Fibroblast of lung (primary cell): ENCODE results near the gene MARCO. TPM values are rescaled to one million over a fixed set of nuclear protein-coding genes. Genes with fewer than 3 reads are reported as not detected.

Experiments used
- DNase-seq, 2 donors: peaks; one replicate each; pipeline versions ENCODE4 v3.0.0 to v3.0.0-alpha.2; 2010; ENCODE audit warnings: low read depth in 2 of 2
- H2AFZ ChIP-seq: 2 replicates; pipeline ENCODE4 v1.5.1; 2012; ENCODE audit warnings: low read length, control low read depth, inconsistent platforms
- H3K27ac ChIP-seq: 2 replicates; pipeline ENCODE4 v1.5.1; 2011; ENCODE audit warnings: low read length, control low read depth; ENCODE audit not compliant: insufficient read depth
- H3K27me3 ChIP-seq: 2 replicates; pipeline ENCODE4 v1.5.1; 2011; ENCODE audit warnings: mild to moderate bottlenecking, low read length; ENCODE audit not compliant: control insufficient read depth, insufficient read depth
- H3K36me3 ChIP-seq: 2 replicates; pipeline ENCODE4 v1.5.1; 2011; ENCODE audit warnings: low read length; ENCODE audit not compliant: control insufficient read depth, insufficient read depth
- H3K4me1 ChIP-seq: 2 replicates; pipeline ENCODE4 v1.5.1; 2011; ENCODE audit warnings: low read length; ENCODE audit not compliant: control insufficient read depth, insufficient read depth; ENCODE audit errors: extremely low read depth
- H3K4me2 ChIP-seq: 2 replicates; pipeline ENCODE4 v1.5.1; 2011; ENCODE audit warnings: low read length, control low read depth; ENCODE audit not compliant: insufficient read depth; ENCODE audit errors: extremely low read depth
- H3K4me3 ChIP-seq, 4 experiments: fragments of 200-600 bp in 1 of 4; sonication (generic) in 1 of 4; replicated peaks in 1 of 4; 2 replicates each; pipeline ENCODE4 v1.5.1; 2011 to 2016; ENCODE audit warnings: low read length in 4 of 4, low read depth in 3 of 4, mild to moderate bottlenecking in 3 of 4, control low read depth in 2 of 4, inconsistent platforms in 1 of 4, mixed read lengths in 1 of 4; ENCODE audit not compliant: insufficient read depth in 1 of 4; ENCODE audit errors: control extremely low read depth in 1 of 4
- H3K79me2 ChIP-seq: 2 replicates; pipeline ENCODE4 v1.5.1; 2012; ENCODE audit warnings: mild to moderate bottlenecking, low read length, inconsistent platforms; ENCODE audit not compliant: control insufficient read depth, insufficient read depth
- H3K9ac ChIP-seq: 2 replicates; pipeline ENCODE4 v1.5.1; 2011; ENCODE audit warnings: mild to moderate bottlenecking, low read length, control low read depth; ENCODE audit not compliant: insufficient read depth
- H3K9me3 ChIP-seq: 2 replicates; pipeline ENCODE4 v1.5.1; 2012; ENCODE audit warnings: low read depth, low read length; ENCODE audit not compliant: control insufficient read depth, insufficient read depth
- H4K20me1 ChIP-seq: 2 replicates; pipeline ENCODE4 v1.5.1; 2011; ENCODE audit warnings: low read length; ENCODE audit not compliant: control insufficient read depth, insufficient read depth; ENCODE audit errors: extremely low read depth
- EZH2 ChIP-seq: IDR thresholded peaks from 2 replicates; pipeline ENCODE4 v1.5.1; 2012; ENCODE audit warnings: low read length, control low read depth, mild to moderate bottlenecking; ENCODE audit errors: missing control alignments
- polyA plus RNA-seq, 2 donors: library from polyadenylated mRNA; depleted of rRNA in 1 of 2; stranded (reverse) in 1 of 2; unstranded in 1 of 2; fragments of >200 nt; gene quantifications; 2 replicates each; pipeline ENCODE4 v1.2.1, GENCODE V29; 2011 to 2012; ENCODE audit warnings: missing spikeins in 1 of 2
- total RNA-seq: library from RNA; depleted of rRNA; stranded (reverse); fragments of >200 nt; gene quantifications from 2 replicates; pipeline ENCODE4 v1.2.1, GENCODE V29; 2014
- TF ChIP-seq, protein P1 (sequence below), 2 donors: IDR thresholded peaks in 1 of 2; conservative IDR thresholded peaks in 1 of 2; 1 replicate in 1 of 2; 2 replicates in 1 of 2; pipeline ENCODE4 v1.5.1; 2011 to 2012; ENCODE audit warnings: low read length in 2 of 2, control low read depth in 1 of 2, inconsistent platforms in 1 of 2, low read depth in 1 of 2, mild to moderate bottlenecking in 1 of 2

MARCO gene
- total and polyA plus RNA-seq, 2 donors (not counting 1 experiment from before 2014, with no cell fraction given) = not detected

DNA sequence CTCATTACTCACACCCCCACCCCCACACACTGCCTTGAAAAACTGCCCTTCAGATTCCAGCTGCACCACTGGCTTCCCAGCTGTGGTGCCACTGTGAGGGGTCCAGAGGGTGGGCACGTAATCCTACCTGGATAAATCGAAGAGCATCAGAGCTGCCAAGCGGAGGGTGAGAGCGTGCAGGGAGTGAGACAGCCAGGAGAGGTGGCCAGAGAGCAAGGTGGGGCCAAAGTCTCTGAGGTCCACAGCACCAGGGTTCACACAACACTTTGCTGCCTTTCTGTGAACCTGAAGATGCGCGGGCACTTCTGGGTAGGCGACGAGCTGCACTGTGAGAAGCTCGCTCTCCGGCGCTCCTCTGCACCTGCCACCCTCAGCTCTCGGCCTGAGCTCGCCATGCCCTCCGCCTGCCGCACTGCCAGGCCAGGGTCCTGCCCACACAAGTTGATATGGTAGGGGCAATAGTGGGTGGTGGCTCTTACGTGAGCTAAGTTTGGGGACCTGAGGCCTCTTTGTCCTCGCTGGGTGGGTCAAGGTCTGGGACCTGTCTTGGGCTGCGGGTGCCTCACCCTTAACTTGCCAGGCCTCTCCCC lies 83.9 kb downstream of the MARCO start:
- H4K20me1 ChIP-seq = no peaks in the 10 kb centered on the region
- no peak overlapping the region for H3K9ac ChIP-seq
- H2AFZ ChIP-seq = no peak overlapping the region
- H3K27ac ChIP-seq = no peak overlapping the region
- no peaks in the 10 kb centered on the region for H3K79me2 ChIP-seq
- H3K9me3 ChIP-seq = no peaks in the 10 kb centered on the region
- no peak for TF ChIP-seq EZH2
- no peaks in the 10 kb centered on the region for H3K36me3 ChIP-seq
- no peak overlapping the region for H3K4me2 ChIP-seq
- DNase-seq = no peak
- no peaks in the 10 kb centered on the region for H3K4me1 ChIP-seq
- no peak overlapping the region for H3K4me3 ChIP-seq
- H3K27me3 ChIP-seq = no peaks in the 10 kb centered on the region

DNA sequence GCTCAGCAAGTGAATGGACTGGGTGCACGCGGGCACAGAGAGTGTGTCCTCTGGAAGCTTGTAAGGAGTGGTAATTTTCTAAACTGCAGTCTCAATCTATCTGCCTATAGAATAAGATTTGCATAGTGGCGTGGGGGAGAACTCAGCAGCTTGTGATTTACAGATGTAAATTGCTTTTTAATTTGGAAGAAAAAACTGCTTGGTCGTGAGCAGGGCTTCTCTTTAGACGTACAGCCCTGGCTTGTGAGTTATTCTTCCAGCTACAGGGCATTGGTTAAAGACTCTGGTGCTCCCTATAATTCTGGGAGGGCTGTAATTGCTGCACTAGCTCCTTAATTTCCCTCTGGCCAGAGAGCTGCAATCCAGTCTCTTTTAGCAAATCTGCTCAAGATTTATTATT lies 84.9 kb downstream of the MARCO start:
- H3K36me3 ChIP-seq = no peaks in the 10 kb centered on the region
- H3K4me1 ChIP-seq = no peaks in the 10 kb centered on the region
- H3K4me2 ChIP-seq = no peak overlapping the region
- no peak overlapping the region for H3K9ac ChIP-seq
- TF ChIP-seq EZH2 = no peak
- TF ChIP-seq, protein P1, sequence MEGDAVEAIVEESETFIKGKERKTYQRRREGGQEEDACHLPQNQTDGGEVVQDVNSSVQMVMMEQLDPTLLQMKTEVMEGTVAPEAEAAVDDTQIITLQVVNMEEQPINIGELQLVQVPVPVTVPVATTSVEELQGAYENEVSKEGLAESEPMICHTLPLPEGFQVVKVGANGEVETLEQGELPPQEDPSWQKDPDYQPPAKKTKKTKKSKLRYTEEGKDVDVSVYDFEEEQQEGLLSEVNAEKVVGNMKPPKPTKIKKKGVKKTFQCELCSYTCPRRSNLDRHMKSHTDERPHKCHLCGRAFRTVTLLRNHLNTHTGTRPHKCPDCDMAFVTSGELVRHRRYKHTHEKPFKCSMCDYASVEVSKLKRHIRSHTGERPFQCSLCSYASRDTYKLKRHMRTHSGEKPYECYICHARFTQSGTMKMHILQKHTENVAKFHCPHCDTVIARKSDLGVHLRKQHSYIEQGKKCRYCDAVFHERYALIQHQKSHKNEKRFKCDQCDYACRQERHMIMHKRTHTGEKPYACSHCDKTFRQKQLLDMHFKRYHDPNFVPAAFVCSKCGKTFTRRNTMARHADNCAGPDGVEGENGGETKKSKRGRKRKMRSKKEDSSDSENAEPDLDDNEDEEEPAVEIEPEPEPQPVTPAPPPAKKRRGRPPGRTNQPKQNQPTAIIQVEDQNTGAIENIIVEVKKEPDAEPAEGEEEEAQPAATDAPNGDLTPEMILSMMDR (conservative IDR thresholded peaks at IDR 0.05 in 1 of 2, IDR thresholded peaks at IDR 0.05 in 1 of 2; ENCODE audit: low read depth in 1 of 2, low read length in 2 of 2) = no peak
- no peaks in the 10 kb centered on the region for H3K27me3 ChIP-seq
- DNase-seq = no peak
- H3K27ac ChIP-seq = no peak overlapping the region
- H3K4me3 ChIP-seq = no peak overlapping the region
- H4K20me1 ChIP-seq = no peaks in the 10 kb centered on the region
- no peak overlapping the region for H2AFZ ChIP-seq
- no peaks in the 10 kb centered on the region for H3K9me3 ChIP-seq
- no peaks in the 10 kb centered on the region for H3K79me2 ChIP-seq

DNA sequence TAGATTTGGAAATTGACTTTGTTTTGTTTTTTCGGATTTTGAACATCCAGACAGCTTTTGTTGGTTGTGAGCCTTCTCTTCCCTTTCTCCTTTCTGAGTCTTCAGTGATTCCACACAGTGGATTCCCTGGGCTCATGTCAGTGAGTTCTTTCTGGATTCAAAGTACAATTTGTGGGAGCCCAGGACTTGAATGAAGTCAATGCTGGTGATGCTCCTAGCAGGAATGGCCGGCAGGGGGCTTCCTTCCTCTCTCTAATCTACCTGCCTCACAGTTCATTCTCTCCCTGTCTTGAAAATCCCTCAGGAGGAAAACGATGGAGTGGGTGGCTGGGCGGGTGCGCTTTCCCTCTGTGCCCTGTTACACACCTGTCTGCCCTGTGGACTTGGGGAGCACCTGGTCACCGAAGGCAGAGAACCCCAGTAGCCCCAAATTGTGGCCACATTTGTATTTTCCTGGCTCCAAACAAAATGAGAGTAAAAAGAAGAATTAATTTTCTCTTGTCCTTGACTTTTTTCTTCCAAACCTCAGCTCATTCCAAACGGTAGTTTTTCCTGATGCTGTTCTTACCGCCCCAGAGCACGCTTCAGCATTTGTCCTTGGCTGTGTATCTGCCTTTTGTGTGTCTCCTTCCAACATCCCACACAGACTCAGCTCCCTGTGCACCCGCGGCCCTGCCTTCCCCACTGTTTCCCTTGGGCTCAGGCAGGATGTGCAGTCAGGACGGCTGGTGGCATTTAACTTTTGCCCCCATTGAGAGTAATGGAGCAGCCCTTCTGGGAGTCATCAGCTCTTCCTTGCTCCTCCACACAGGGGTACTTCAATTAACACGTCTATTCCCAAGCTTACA lies 86.6 kb downstream of the MARCO start:
- H4K20me1 ChIP-seq = no peaks in the 10 kb centered on the region
- H3K27me3 ChIP-seq = no peaks in the 10 kb centered on the region
- no peak overlapping the region for H3K4me3 ChIP-seq
- no peak overlapping the region for H3K9ac ChIP-seq
- no peak overlapping the region for H2AFZ ChIP-seq
- H3K9me3 ChIP-seq = no peaks in the 10 kb centered on the region
- TF ChIP-seq EZH2 = no peak
- TF ChIP-seq, protein P1 (conservative IDR thresholded peaks at IDR 0.05 in 1 of 2, IDR thresholded peaks at IDR 0.05 in 1 of 2; ENCODE audit: low read depth in 1 of 2, low read length in 2 of 2) = peak; percentile 44 to 47
- no peak overlapping the region for H3K4me2 ChIP-seq
- no peaks in the 10 kb centered on the region for H3K79me2 ChIP-seq
- DNase-seq = peak; percentile 15 to 16
- no peaks in the 10 kb centered on the region for H3K4me1 ChIP-seq
- no peaks in the 10 kb centered on the region for H3K36me3 ChIP-seq
- no peak overlapping the region for H3K27ac ChIP-seq
